IPS DF 19.7 (cell line): Measurements from ENCODE around the gene ZPLD1.
A peak's percentile ranks its signal among the peaks of the same experiment; 100 is the strongest.

Experiments used
- DNase-seq: peaks from one replicate; pipeline ENCODE4 v3.0.0-alpha.2; 2013; ENCODE audit warnings: low read depth, low spot score

The ZPLD1 gene

GRCh38 chr3:102466001-102466400, 31.2 kb downstream of the ZPLD1 start:
- DNase-seq = no peak

GRCh38 chr3:102470066-102470465, 35.3 kb downstream of the ZPLD1 start:
- no peak for DNase-seq

GRCh38 chr3:102471001-102471400, 36.2 kb downstream of the ZPLD1 start:
- peak; percentile 56 for DNase-seq

GRCh38 chr3:102471491-102471890, 36.7 kb downstream of the ZPLD1 start:
- DNase-seq = no peak

GRCh38 chr3:102473648-102474047, 38.8 kb downstream of the ZPLD1 start:
- DNase-seq = no peak

- DNase-seq = no peak
Measured at GRCh38 chr3:102474207-102474606, 39.4 kb downstream of the ZPLD1 start.

- no peak for DNase-seq
Measured at GRCh38 chr3:102476198-102476597, 41.4 kb downstream of the ZPLD1 start.

GRCh38 chr3:102478160-102478559, 43.3 kb downstream of the ZPLD1 start:
- DNase-seq = no peak

GRCh38 chr3:102480139-102480538, 45.3 kb downstream of the ZPLD1 start:
- DNase-seq = no peak

- DNase-seq = no peak
Measured at GRCh38 chr3:102481050-102481449, 46.2 kb downstream of the ZPLD1 start.

GRCh38 chr3:102483556-102483955, 48.7 kb downstream of the ZPLD1 start:
- no peak for DNase-seq

- DNase-seq = no peak
Measured at GRCh38 chr3:102484363-102484762, 49.5 kb downstream of the ZPLD1 start.

GRCh38 chr3:102485701-102486100, 50.9 kb downstream of the ZPLD1 start:
- DNase-seq = no peak

GRCh38 chr3:102488331-102488730, 53.5 kb downstream of the ZPLD1 start:
- no peak for DNase-seq

- DNase-seq = no peak
Measured at GRCh38 chr3:102492300-102492699, 57.5 kb downstream of the ZPLD1 start.

- no peak for DNase-seq
Measured at GRCh38 chr3:102497571-102497970, 62.8 kb downstream of the ZPLD1 start.

- DNase-seq = no peak
Measured at GRCh38 chr3:102505542-102505941, 70.7 kb downstream of the ZPLD1 start.

GRCh38 chr3:102510663-102511062, 75.8 kb downstream of the ZPLD1 start:
- DNase-seq = no peak

- no peak for DNase-seq
Measured at GRCh38 chr3:102511168-102511567, 76.4 kb downstream of the ZPLD1 start.

- DNase-seq = no peak
Measured at GRCh38 chr3:102511639-102512038, 76.8 kb downstream of the ZPLD1 start.

- DNase-seq = no peak
Measured at GRCh38 chr3:102512734-102513504, 78.1 kb downstream of the ZPLD1 start.

- DNase-seq = no peak
Measured at GRCh38 chr3:102514241-102514640, 79.4 kb downstream of the ZPLD1 start.

- no peak for DNase-seq
Measured at GRCh38 chr3:102521246-102521645, 86.4 kb downstream of the ZPLD1 start.

- no peak for DNase-seq
Measured at GRCh38 chr3:102525624-102526023, 90.8 kb downstream of the ZPLD1 start.
